ENCODE measurements around the gene DROSHA.
"Not testable (repeated sequence)": the region's sequence is repeated elsewhere in the genome, so short reads cannot be mapped to it uniquely, and the experiment has no call there.

Gene DROSHA

DNA sequence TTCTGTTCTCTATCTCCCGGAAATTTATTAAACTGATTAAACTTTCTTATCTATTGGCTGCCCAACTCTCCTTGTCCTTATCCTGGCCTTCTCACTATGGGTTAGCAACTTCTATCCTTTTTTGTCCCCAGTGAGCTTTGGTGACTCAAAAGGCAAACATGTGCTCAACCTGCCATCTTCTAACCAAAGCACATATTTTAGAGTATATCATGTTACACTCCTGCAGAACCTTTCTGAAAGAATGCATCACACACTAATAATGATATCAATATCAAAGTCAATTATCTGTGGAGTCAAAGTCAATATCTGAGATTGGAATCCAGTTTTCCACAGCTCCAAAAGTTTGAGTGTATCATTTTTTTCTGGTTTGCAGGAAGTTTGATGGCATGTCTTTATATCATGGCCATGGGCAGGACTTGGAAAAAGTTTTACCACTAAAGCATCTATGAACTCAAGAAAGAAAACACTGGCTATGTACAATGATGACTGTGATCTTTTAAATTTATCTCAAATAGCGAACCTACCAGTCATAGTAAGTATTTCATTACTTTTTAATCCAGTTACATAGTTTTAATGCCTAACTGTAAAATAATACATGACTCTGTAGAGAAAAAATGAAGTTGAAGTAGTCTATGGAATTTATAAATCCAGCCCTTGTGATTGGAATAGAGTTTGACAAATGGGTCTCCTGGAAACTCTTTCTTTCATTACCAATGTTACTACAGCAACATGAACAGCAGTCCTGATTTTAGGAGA, 166.8 kb downstream of the DROSHA start:
- CTCF ChIA-PET: no interaction called here
- no peak for DNase-seq (ENCODE audit: extremely low spot score)
- POLR2A ChIA-PET: no interaction called here
- TF ChIP-seq, protein P1, sequence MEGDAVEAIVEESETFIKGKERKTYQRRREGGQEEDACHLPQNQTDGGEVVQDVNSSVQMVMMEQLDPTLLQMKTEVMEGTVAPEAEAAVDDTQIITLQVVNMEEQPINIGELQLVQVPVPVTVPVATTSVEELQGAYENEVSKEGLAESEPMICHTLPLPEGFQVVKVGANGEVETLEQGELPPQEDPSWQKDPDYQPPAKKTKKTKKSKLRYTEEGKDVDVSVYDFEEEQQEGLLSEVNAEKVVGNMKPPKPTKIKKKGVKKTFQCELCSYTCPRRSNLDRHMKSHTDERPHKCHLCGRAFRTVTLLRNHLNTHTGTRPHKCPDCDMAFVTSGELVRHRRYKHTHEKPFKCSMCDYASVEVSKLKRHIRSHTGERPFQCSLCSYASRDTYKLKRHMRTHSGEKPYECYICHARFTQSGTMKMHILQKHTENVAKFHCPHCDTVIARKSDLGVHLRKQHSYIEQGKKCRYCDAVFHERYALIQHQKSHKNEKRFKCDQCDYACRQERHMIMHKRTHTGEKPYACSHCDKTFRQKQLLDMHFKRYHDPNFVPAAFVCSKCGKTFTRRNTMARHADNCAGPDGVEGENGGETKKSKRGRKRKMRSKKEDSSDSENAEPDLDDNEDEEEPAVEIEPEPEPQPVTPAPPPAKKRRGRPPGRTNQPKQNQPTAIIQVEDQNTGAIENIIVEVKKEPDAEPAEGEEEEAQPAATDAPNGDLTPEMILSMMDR (IDR thresholded peaks at IDR 0.05; ENCODE audit: control extremely low read depth, extremely low read depth, low read depth, missing control alignments): no peak

DNA sequence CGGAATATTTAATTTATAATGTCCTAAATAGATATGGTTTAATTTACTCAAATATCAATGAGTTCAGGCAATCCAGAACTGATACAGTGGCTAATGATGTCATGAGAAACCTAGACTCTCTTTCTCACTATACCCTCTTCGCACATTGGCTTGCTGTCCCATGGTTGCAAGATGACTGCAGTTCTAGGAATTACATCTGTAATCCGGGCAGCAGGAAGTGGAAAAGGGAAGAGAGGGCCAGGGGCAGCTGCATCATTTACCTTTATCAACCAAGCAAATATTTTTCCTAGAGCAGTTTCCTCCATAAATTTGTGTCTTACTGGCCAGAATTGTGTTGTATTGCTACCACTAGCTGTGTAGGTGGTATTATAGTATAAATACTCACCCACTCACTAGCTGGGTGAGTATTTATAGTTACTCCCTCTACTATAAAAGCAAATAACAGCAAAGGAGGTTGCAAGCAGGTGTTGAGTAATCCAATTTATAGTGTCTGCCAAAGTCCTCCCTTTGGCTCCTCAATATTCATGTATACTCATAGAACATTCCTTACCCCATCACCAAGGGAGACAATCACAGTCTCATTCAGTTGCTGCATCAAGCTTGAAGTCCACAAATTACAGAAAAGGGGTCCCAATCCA, 168.8 kb downstream of the DROSHA start:
- ChIA-PET POLR2A (no interaction called here), CTCF (no interaction called here)
- TF ChIP-seq, protein P1 (IDR thresholded peaks at IDR 0.05; ENCODE audit: control extremely low read depth, extremely low read depth, low read depth, missing control alignments): no peak

DNA sequence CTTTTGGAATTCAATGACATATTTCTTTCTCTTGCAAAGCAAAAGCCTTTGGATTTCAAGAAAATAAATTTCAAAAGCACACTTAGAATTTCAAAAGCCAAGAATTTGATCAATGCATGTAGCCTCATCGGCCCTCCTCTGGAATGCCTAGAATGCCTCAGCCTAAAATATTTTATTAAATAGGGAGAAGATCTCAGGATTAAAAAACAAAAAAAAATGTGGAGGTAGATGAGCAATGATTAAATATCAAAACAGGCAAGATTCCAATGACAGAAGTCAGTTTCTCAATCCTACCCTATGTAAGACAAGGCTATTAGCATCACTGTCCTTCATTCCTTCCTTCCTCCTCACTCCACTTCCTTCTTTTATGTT, 169.4 kb downstream of the DROSHA start:
- TF ChIP-seq, protein P1 (IDR thresholded peaks at IDR 0.05; ENCODE audit: control extremely low read depth, extremely low read depth, low read depth, missing control alignments): no peak
- ChIA-PET POLR2A (no interaction called here), CTCF (no interaction called here)
- DNase-seq (ENCODE audit: extremely low spot score): no peak

More for the DNA sequence above, 168.8 kb downstream of the DROSHA start:
- no peak for DNase-seq (ENCODE audit: extremely low spot score)

DNA sequence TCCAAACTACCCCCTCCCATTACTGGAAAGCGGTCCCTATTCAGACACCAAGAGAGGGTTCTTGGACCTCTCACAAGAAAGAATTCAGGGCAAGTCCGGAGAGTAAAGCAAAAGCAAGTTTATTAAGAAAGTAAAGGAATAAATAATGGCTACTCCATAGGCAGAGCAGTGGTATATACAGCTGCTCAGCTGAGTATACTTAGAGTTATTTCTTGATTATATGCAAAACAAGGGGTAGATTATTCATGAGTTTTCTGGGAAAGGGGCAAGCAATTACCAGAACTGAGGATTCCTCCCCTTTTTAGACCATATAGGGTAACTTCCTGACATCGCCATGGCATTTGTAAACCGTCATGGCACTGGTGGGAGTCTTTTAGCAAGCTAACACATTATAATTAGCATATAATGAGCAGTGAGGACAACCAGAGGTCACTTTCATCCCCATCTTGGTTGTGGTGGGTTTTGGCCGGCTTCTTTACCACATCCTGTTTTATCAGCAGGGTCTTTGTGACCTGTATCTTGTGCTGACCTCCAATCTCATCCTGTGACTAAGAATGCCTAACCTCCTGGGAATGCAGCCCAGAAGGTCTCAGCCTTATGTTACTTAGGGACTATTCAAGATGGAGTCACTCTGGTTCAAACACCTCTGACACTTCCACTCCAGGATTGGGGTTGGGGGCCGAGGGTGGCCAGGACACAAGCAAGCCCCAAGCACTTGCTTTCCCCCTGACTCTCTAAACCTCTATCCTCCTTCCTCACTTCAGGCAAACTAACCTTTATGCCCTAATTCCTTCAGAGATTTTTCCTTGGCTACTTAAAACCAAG, 170.0 kb downstream of the DROSHA start:
- DNase-seq (ENCODE audit: extremely low spot score); POLR2A ChIA-PET; CTCF ChIA-PET: not testable (repeated sequence)

- DNase-seq (ENCODE audit: extremely low spot score): no peak
- CTCF ChIA-PET: no interaction called here
- POLR2A ChIA-PET: no interaction called here
Observed at GRCh38 chr5:31361234-31361633, 170.7 kb downstream of the DROSHA start.

GRCh38 chr5:31359839-31360238, 172.1 kb downstream of the DROSHA start:
- ChIA-PET CTCF (interaction anchor here (1.5 kb wide), 1 partner anchor 14 kb away, joined by 6 read pairs; no protein-coding TSS in a partner anchor), POLR2A (no interaction called here)
- no peak for DNase-seq (ENCODE audit: extremely low spot score)
- TF ChIP-seq, protein P1 (IDR thresholded peaks at IDR 0.05; ENCODE audit: control extremely low read depth, extremely low read depth, low read depth, missing control alignments): no peak

More at GRCh38 chr5:31361234-31361633, 170.7 kb downstream of the DROSHA start:
- TF ChIP-seq, protein P1 (IDR thresholded peaks at IDR 0.05; ENCODE audit: control extremely low read depth, extremely low read depth, low read depth, missing control alignments): no peak
